GM19455 (cell line): Measurements from ENCODE around the gene AGRN.
"Not testable (repeated sequence)": the region's sequence is repeated elsewhere in the genome, so short reads cannot be mapped to it uniquely, and the experiment has no call there.

Experiments
- ATAC-seq: cut with Tn5 transposase; IDR thresholded peaks from one replicate; pipeline ENCODE4 v1.9.1; 2021; ENCODE audit not compliant: unreplicated experiment

AGRN gene

GRCh38 chr1:1020000-1020404, at the start of gene AGRN:
AGRN (plus strand) TSS chr1:1020120; CDS start chr1:1020173, 53 bp downstream.
- ATAC-seq: peak; percentile 31

GRCh38 chr1:970242-970972, 49.5 kb upstream of the AGRN start:
- ATAC-seq: no peak

- ATAC-seq: no peak
Observed at GRCh38 chr1:970973-971730, 48.8 kb upstream of the AGRN start.

GRCh38 chr1:971751-972506, 48.0 kb upstream of the AGRN start:
- ATAC-seq: no peak

GRCh38 chr1:972726-973458, 47.0 kb upstream of the AGRN start:
- ATAC-seq: no peak

GRCh38 chr1:973459-974292, 46.2 kb upstream of the AGRN start:
- ATAC-seq: no peak

- ATAC-seq: no peak
Observed at GRCh38 chr1:974293-974640, 45.7 kb upstream of the AGRN start.

GRCh38 chr1:974687-975328, 45.1 kb upstream of the AGRN start:
- ATAC-seq: no peak

GRCh38 chr1:975365-975764, 44.6 kb upstream of the AGRN start:
- ATAC-seq: no peak

GRCh38 chr1:975896-976683, 43.8 kb upstream of the AGRN start:
- no peak for ATAC-seq

- not testable (repeated sequence) for ATAC-seq
Observed at GRCh38 chr1:976791-977190, 43.1 kb upstream of the AGRN start.

GRCh38 chr1:978069-978834, 41.7 kb upstream of the AGRN start:
- no peak for ATAC-seq

- ATAC-seq: no peak
Observed at GRCh38 chr1:978835-979743, 40.8 kb upstream of the AGRN start.

- ATAC-seq: no peak
Observed at GRCh38 chr1:979744-980072, 40.2 kb upstream of the AGRN start.

- ATAC-seq: no peak
Observed at GRCh38 chr1:980137-980571, 39.8 kb upstream of the AGRN start.

- no peak for ATAC-seq
Observed at GRCh38 chr1:980602-981395, 39.1 kb upstream of the AGRN start.
